GM19324 (cell line): Measurements from ENCODE around the gene UBE2Q2.
"Not testable (repeated sequence)": the region's sequence is repeated elsewhere in the genome, so short reads cannot be mapped to it uniquely, and the experiment has no call there.

Experiments
- ATAC-seq: cut with Tn5 transposase; IDR thresholded peaks from one replicate; pipeline ENCODE4 v1.9.1; 2021; ENCODE audit warnings: mild to moderate bottlenecking, moderate library complexity; ENCODE audit not compliant: unreplicated experiment, low FRiP score

The UBE2Q2 gene

GRCh38 chr15:75823860-75824613 is 19.2 kb upstream of the UBE2Q2 start:
- no peak for ATAC-seq

- ATAC-seq, result no peak
These were observed 15.6 kb upstream of the UBE2Q2 start for GRCh38 chr15:75827691-75828090.

GRCh38 chr15:75828429-75828828 is 14.8 kb upstream of the UBE2Q2 start:
- ATAC-seq, result no peak

- ATAC-seq, result no peak
These were observed 12.1 kb upstream of the UBE2Q2 start for GRCh38 chr15:75830910-75831805.

- no peak for ATAC-seq
These were observed 11.5 kb upstream of the UBE2Q2 start for GRCh38 chr15:75831806-75832102.

- no peak for ATAC-seq
These were observed 11.1 kb upstream of the UBE2Q2 start for GRCh38 chr15:75832114-75832513.

- no peak for ATAC-seq
These were observed 9.2 kb upstream of the UBE2Q2 start for GRCh38 chr15:75834021-75834420.

GRCh38 chr15:75835990-75836958 is 7.0 kb upstream of the UBE2Q2 start:
- no peak for ATAC-seq

GRCh38 chr15:75836959-75837334 is 6.3 kb upstream of the UBE2Q2 start:
- no peak for ATAC-seq

- no peak for ATAC-seq
These were observed 2.6 kb upstream of the UBE2Q2 start for GRCh38 chr15:75840659-75841058.

GRCh38 chr15:75841626-75842025 is 1.6 kb upstream of the UBE2Q2 start:
- ATAC-seq, result no peak

GRCh38 chr15:75843678-75844581 is 683 bp downstream of the UBE2Q2 start:
- peak; percentile 53 for ATAC-seq

GRCh38 chr15:75844629-75845335 is 1.5 kb downstream of the UBE2Q2 start:
- no peak for ATAC-seq

GRCh38 chr15:75849167-75849566 is 5.9 kb downstream of the UBE2Q2 start:
- no peak for ATAC-seq

- no peak for ATAC-seq
These were observed 7.5 kb downstream of the UBE2Q2 start for GRCh38 chr15:75850708-75851107.

GRCh38 chr15:75851566-75851965 is 8.3 kb downstream of the UBE2Q2 start:
- ATAC-seq, result not testable (repeated sequence)

- no peak for ATAC-seq
These were observed 14.6 kb downstream of the UBE2Q2 start for GRCh38 chr15:75857886-75858285.

- no peak for ATAC-seq
These were observed 18.6 kb downstream of the UBE2Q2 start for GRCh38 chr15:75861750-75862402.

- ATAC-seq, result no peak
These were observed 19.5 kb downstream of the UBE2Q2 start for GRCh38 chr15:75862796-75863195.
